Measurements from ENCODE around the gene CHMP6. TPM values are rescaled to one million over a fixed set of nuclear protein-coding genes. Genes with fewer than 3 reads are reported as not detected.

CHMP6 gene
- total RNA-seq, 1 donor from 2014 or later: 26.9 TPM

- Mint-ChIP-seq H3K36me3 (no peaks in the 10 kb centered on the region), H3K27ac (no peak overlapping the region), H3K9me3 (no peaks in the 10 kb centered on the region), H3K4me3 (no peak overlapping the region), H3K27me3 (ENCODE audit: low read depth) (peaks cover 1% of the 10 kb centered on the region), H3K4me1 (peaks cover 9% of the 10 kb centered on the region)
- TF ChIP-seq CTCF (IDR thresholded peaks at IDR 0.05; ENCODE audit: unreplicated experiment): no peak
- no peak for DNase-seq (ENCODE audit: low spot score in 2 of 2, unreplicated experiment in 2 of 2)
Observed at GRCh38 chr17:80989586-80989913, 2.1 kb upstream of the CHMP6 start.

- no peak for TF ChIP-seq CTCF (IDR thresholded peaks at IDR 0.05; ENCODE audit: unreplicated experiment)
- Mint-ChIP-seq H3K36me3 (peaks cover 6% of the 10 kb centered on the region), H3K27me3 (ENCODE audit: low read depth) (peaks cover 1% of the 10 kb centered on the region), H3K4me1 (peaks cover 9% of the 10 kb centered on the region), H3K27ac (peak overlapping the region; percentile 50), H3K4me3 (peak overlapping the region; percentile 69), H3K9me3 (no peaks in the 10 kb centered on the region)
- DNase-seq (ENCODE audit: low spot score in 2 of 2, unreplicated experiment in 2 of 2): no peak
Observed at GRCh38 chr17:80990921-80991644, 558 bp upstream of the CHMP6 start.

GRCh38 chr17:80992077-80992947, 671 bp downstream of the CHMP6 start:
- no peak overlapping the region for H3K27ac Mint-ChIP-seq
- TF ChIP-seq CTCF (IDR thresholded peaks at IDR 0.05; ENCODE audit: unreplicated experiment): no peak

GRCh38 chr17:80992948-80993624, 1.4 kb downstream of the CHMP6 start:
- Mint-ChIP-seq H3K4me1 (peaks cover 9% of the 10 kb centered on the region), H3K36me3 (peaks cover 6% of the 10 kb centered on the region), H3K27me3 (ENCODE audit: low read depth) (peaks cover 1% of the 10 kb centered on the region), H3K27ac (peak overlapping the region; percentile 36), H3K4me3 (peak overlapping the region; percentile 66), H3K9me3 (no peaks in the 10 kb centered on the region)
- no peak for TF ChIP-seq CTCF (IDR thresholded peaks at IDR 0.05; ENCODE audit: unreplicated experiment)
- DNase-seq (ENCODE audit: low spot score in 2 of 2, unreplicated experiment in 2 of 2): no peak

More at GRCh38 chr17:80992077-80992947, 671 bp downstream of the CHMP6 start:
- H3K4me3 Mint-ChIP-seq: peak overlapping the region; percentile 66
- no peaks in the 10 kb centered on the region for H3K9me3 Mint-ChIP-seq
- DNase-seq (ENCODE audit: low spot score in 2 of 2, unreplicated experiment in 2 of 2): no peak
- H3K27me3 Mint-ChIP-seq (ENCODE audit: low read depth): peaks cover 1% of the 10 kb centered on the region
- peaks cover 9% of the 10 kb centered on the region for H3K4me1 Mint-ChIP-seq
- peaks cover 6% of the 10 kb centered on the region for H3K36me3 Mint-ChIP-seq

GRCh38 chr17:80995131-80995530, 3.5 kb downstream of the CHMP6 start:
- H3K27ac Mint-ChIP-seq: no peak overlapping the region
- H3K4me3 Mint-ChIP-seq: no peak overlapping the region
- peaks cover 9% of the 10 kb centered on the region for H3K4me1 Mint-ChIP-seq
- TF ChIP-seq CTCF (IDR thresholded peaks at IDR 0.05; ENCODE audit: unreplicated experiment): no peak
- H3K9me3 Mint-ChIP-seq: no peaks in the 10 kb centered on the region
- DNase-seq (ENCODE audit: low spot score in 2 of 2, unreplicated experiment in 2 of 2): no peak
- H3K36me3 Mint-ChIP-seq: peaks cover 6% of the 10 kb centered on the region
- H3K27me3 Mint-ChIP-seq (ENCODE audit: low read depth): no peaks in the 10 kb centered on the region
